Measurements from ENCODE around the gene PKP4.

DNA sequence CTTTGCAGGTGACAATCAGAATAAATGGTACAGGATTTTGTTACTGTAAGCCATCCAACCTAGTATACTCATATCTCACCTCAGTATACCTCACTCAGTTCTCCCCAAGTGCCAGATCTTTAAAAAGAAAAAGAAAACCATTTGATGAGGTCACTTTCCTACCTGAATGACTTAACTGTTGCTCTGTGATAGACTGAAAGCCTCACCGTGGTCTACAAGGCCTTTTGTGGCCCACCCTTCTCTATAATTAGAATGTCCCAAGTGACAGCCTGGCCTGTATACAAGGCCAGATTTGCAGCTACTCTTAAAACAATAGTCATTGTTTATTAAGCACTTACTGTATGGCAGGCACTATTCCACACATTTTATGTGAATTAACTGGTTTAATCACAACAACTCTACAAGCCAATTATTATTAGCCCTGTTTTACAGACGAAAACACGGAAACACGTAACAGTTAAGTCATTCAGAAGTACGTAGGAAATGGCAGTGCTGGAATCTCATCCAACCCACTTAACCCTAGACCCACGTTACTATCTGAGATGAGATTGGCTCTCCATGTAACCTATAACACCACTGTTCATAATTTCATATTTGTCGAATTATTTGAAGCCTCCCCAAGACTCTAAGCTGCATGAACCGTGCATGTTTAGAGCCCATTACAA lies 28.3 kb downstream of the PKP4 start:
- TF ChIP-seq, protein P1, sequence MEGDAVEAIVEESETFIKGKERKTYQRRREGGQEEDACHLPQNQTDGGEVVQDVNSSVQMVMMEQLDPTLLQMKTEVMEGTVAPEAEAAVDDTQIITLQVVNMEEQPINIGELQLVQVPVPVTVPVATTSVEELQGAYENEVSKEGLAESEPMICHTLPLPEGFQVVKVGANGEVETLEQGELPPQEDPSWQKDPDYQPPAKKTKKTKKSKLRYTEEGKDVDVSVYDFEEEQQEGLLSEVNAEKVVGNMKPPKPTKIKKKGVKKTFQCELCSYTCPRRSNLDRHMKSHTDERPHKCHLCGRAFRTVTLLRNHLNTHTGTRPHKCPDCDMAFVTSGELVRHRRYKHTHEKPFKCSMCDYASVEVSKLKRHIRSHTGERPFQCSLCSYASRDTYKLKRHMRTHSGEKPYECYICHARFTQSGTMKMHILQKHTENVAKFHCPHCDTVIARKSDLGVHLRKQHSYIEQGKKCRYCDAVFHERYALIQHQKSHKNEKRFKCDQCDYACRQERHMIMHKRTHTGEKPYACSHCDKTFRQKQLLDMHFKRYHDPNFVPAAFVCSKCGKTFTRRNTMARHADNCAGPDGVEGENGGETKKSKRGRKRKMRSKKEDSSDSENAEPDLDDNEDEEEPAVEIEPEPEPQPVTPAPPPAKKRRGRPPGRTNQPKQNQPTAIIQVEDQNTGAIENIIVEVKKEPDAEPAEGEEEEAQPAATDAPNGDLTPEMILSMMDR (conservative IDR thresholded peaks at IDR 0.05; ENCODE audit: low read length) = no peak
- TF ChIP-seq EZH2phosphoT487 (IDR thresholded peaks at IDR 0.05; ENCODE audit: borderline replicate concordance, low read depth, low read length) = no peak

Data from OCI-LY7 (cell line).